GM12878 (cell line): ENCODE data around the gene RAB31. TPM values are rescaled to one million over a fixed set of nuclear protein-coding genes. Genes with fewer than 3 reads are reported as not detected.

ENCODE experiments used
- ATAC-seq: fragments of 200-7000 bp; cut with Tn5 transposase; 3 replicates; pipeline ENCODE4 v1.9.1; 2020; ENCODE audit warnings: mild to moderate bottlenecking, moderate library complexity
- BruUV-seq: library from RNA; stranded (reverse); fragments of 400-500 nt; replicated peaks from 2 replicates; lab custom pipeline; 2021; lab: Mats Ljungman, UMichigan
- CTCF ChIA-PET: fragments of 300-600 bp; sonication (Branson Sonifier 250); formaldehyde crosslinking; extraction: SDS; loops from one replicate; lab custom pipeline; 2021; ENCODE audit warnings: inconsistent platforms; lab: Yijun Ruan, JAX
- POLR2A ChIA-PET: fragments of 350-600 bp; formaldehyde crosslinking; extraction: SDS; loops from one replicate; lab custom pipeline; 2021; ENCODE audit warnings: inconsistent platforms; lab: Charles Lee
- RAD21 ChIA-PET: fragments of 300-600 bp; sonication (Branson Sonifier 250); formaldehyde crosslinking; loops from one replicate; lab custom pipeline; 2023; ENCODE audit warnings: antibody characterized with exemption; ENCODE audit not compliant: unreplicated experiment; lab: Charles Lee
- SMC1A ChIA-PET: fragments of 300-600 bp; sonication (Branson Sonifier 250); formaldehyde crosslinking; loops from one replicate; lab custom pipeline; 2023; ENCODE audit not compliant: unreplicated experiment, uncharacterized antibody; lab: Charles Lee
- DNase-seq: peaks from one replicate; pipeline ENCODE4 v3.0.0-alpha.2; 2011; ENCODE audit warnings: low read depth, low spot score
- FAIRE-seq: peaks from 3 replicates; lab custom pipeline; 2011; peaks lifted over from hg19 to GRCh38; lab: Jason Lieb, UNC
- H2AFZ ChIP-seq: 2 replicates; pipeline ENCODE4 v1.6.0; 2011; ENCODE audit warnings: low read depth, low read length, control low read depth; ENCODE audit not compliant: control insufficient read depth
- H3K27ac ChIP-seq: 2 replicates; pipeline ENCODE4 v1.5.1; 2011; ENCODE audit warnings: control low read depth; ENCODE audit not compliant: control insufficient read depth, insufficient read depth
- H3K27me3 ChIP-seq, 2 experiments: replicated peaks in 1 of 2; 2 replicates each; pipeline versions ENCODE4 v1.6.0 to v1.6.1; 2011; ENCODE audit warnings: low read length in 1 of 2; ENCODE audit not compliant: control insufficient read depth in 2 of 2, insufficient read depth in 2 of 2
- H3K36me3 ChIP-seq, 2 experiments: 2 replicates each; pipeline ENCODE4 v1.5.1; 2011; ENCODE audit warnings: low read length in 1 of 2; ENCODE audit not compliant: control insufficient read depth in 2 of 2, insufficient read depth in 2 of 2
- H3K4me1 ChIP-seq: 2 replicates; pipeline ENCODE4 v1.6.1; 2011; ENCODE audit warnings: mild to moderate bottlenecking, low read length, moderate library complexity, mixed read lengths; ENCODE audit not compliant: control insufficient read depth, insufficient read depth
- H3K4me2 ChIP-seq: 2 replicates; pipeline ENCODE4 v1.6.0; 2011; ENCODE audit warnings: control low read depth; ENCODE audit not compliant: control insufficient read depth, insufficient read depth
- H3K4me3 ChIP-seq: fragments of 200-600 bp; sonication (generic); 2 replicates; pipeline ENCODE4 v1.5.1; 2016
- H3K79me2 ChIP-seq: 2 replicates; pipeline ENCODE4 v1.6.0; 2011; ENCODE audit warnings: low read length; ENCODE audit not compliant: control insufficient read depth, insufficient read depth
- H3K9ac ChIP-seq: 2 replicates; pipeline ENCODE4 v1.8.0; 2011; ENCODE audit warnings: low read length, control low read depth, mixed read lengths; ENCODE audit not compliant: control insufficient read depth, insufficient read depth
- H3K9me3 ChIP-seq: replicated peaks from 3 replicates; pipeline ENCODE4 v1.5.1; 2011; ENCODE audit warnings: mild to moderate bottlenecking, low read length; ENCODE audit not compliant: control insufficient read depth, insufficient read depth
- H4K20me1 ChIP-seq: 2 replicates; pipeline ENCODE4 v1.6.0; 2011; ENCODE audit not compliant: control insufficient read depth, insufficient read depth
- ATF3 ChIP-seq: IDR thresholded peaks from 2 replicates; pipeline ENCODE4 v1.6.1; 2011; ENCODE audit warnings: low read depth, mild to moderate bottlenecking, low read length, moderate library complexity, borderline replicate concordance; ENCODE audit errors: extremely low read depth
- BHLHE40 ChIP-seq, 2 experiments: fragments of 450-650 bp in 1 of 2; IDR thresholded peaks; 2 replicates each; pipeline ENCODE4 v1.6.1; 2011 to 2017; ENCODE audit warnings: low read depth in 2 of 2, borderline replicate concordance in 1 of 2, improper control_type of control experiment in 1 of 2, low read length in 1 of 2, mild to moderate bottlenecking in 1 of 2
- CBFB ChIP-seq: IDR thresholded peaks from 2 replicates; pipeline ENCODE4 v1.6.1; 2016; ENCODE audit warnings: antibody characterized with exemption, low read depth
- CREB1 ChIP-seq: IDR thresholded peaks from 2 replicates; pipeline ENCODE4 v1.6.1; 2012; ENCODE audit warnings: low read depth, mild to moderate bottlenecking, inconsistent platforms
- IKZF2 ChIP-seq, 2 experiments: fragments of 450-650 bp; IDR thresholded peaks; 2 replicates each; pipeline ENCODE4 v1.6.1; 2017; ENCODE audit warnings: mild to moderate bottlenecking in 2 of 2, moderate library complexity in 2 of 2
- POLR2AphosphoS2 ChIP-seq: IDR thresholded peaks from 2 replicates; pipeline ENCODE4 v1.6.1; 2011; ENCODE audit warnings: low read depth, mild to moderate bottlenecking, low read length, improper control_type of control experiment, moderate library complexity
- RELA ChIP-seq: fragments of 450-650 bp; IDR thresholded peaks from 2 replicates; pipeline ENCODE4 v1.8.0; 2014; ENCODE audit warnings: borderline replicate concordance; ENCODE audit not compliant: partially characterized antibody
- TBL1XR1 ChIP-seq: IDR thresholded peaks from 2 replicates; pipeline ENCODE4 v1.6.1; 2012; ENCODE audit warnings: low read depth, low read length, improper control_type of control experiment
- ZBED1 ChIP-seq: IDR thresholded peaks from 2 replicates; pipeline ENCODE4 v1.6.1; 2016; ENCODE audit warnings: borderline replicate concordance
- ZBTB33 ChIP-seq: fragments of 450-650 bp; IDR thresholded peaks from 2 replicates; pipeline ENCODE4 v1.6.1; 2017; ENCODE audit warnings: mild to moderate bottlenecking
- ZNF217 ChIP-seq: fragments of 450-650 bp; IDR thresholded peaks from 2 replicates; pipeline ENCODE4 v1.6.1; 2017; ENCODE audit warnings: antibody characterized with exemption, mild to moderate bottlenecking
- WGBS: methylation state at CpG from one replicate; pipeline ENCODE4 v1.1.6; 2016; ENCODE audit warnings: low lambda C conversion rate; ENCODE audit not compliant: insufficient replicate concordance, insufficient coverage; ENCODE audit errors: missing lambda C conversion rate; 5-methylcytosine and 5-hydroxymethylcytosine counted together
- in situ Hi-C: fragments of 300-500 bp; cut with MboI; formaldehyde crosslinking; loops from 9 replicates; pipeline ENCODE4 v1.14.3; 2018; ENCODE audit warnings: mixed read lengths
- intact Hi-C: fragments of 100-400 bp; cut with micrococcal nuclease; formaldehyde crosslinking; loops from one replicate; pipeline ENCODE4 v1.14.2; 2022; ENCODE audit not compliant: unreplicated experiment
- polyA plus RNA-seq, 11 experiments: library from polyadenylated mRNA; depleted of rRNA in 4 of 11; unstranded in 6 of 11; stranded (reverse) in 5 of 11; fragments of >200 nt; fragmentation: Nextera tagmentation in 4 of 11; fragmentation: Illumina TruSeq in 1 of 11; extraction: Ambion mirVana in 4 of 11; extraction: Trizol in 1 of 11; gene quantifications; 1 replicate in 1 of 11; 2 replicates in 10 of 11; pipeline versions ENCODE4 v1.2.1 to v1.2.3, GENCODE V29; 2011 to 2016; ENCODE audit warnings: inconsistent platforms in 2 of 11, missing spikeins in 2 of 11, low read depth in 1 of 11
- total RNA-seq, 4 experiments: library from RNA; depleted of rRNA in 3 of 4; stranded (reverse); fragments of >200 nt in 3 of 4; fragmentation: Illumina TruSeq in 1 of 4; extraction: Trizol in 1 of 4; gene quantifications; 2 replicates each; pipeline versions ENCODE4 v1.2.1 to v1.2.3, GENCODE V29; 2013 to 2021
- TF ChIP-seq, protein P1 (sequence below): IDR thresholded peaks from 2 replicates; pipeline ENCODE4 v1.6.1; 2011; ENCODE audit warnings: low read depth, low read length, improper control_type of control experiment, borderline replicate concordance
- TF ChIP-seq, protein P2 (sequence below): fragments of 450-650 bp; IDR thresholded peaks from 2 replicates; pipeline ENCODE4 v1.6.1; 2016; ENCODE audit warnings: mild to moderate bottlenecking, moderate library complexity, borderline replicate concordance

The RAB31 gene
- total and polyA plus RNA-seq, 10 of the 15 experiments (the other 5 are each of a cell fraction or from before 2014, with no cell fraction given): 0.80 to 23.3 (median 12.2) TPM

- RAD21 ChIA-PET: no interaction called here
- intact Hi-C loops: no loop called here
- ATAC-seq (peak; percentile 18; the same call in 2 of the 3 replicates), DNase-seq (no peak), FAIRE-seq (no peak)
- no peaks in the 10 kb centered on the region for H3K36me3 ChIP-seq
- no TSS peak for BruUV-seq
- H3K9ac ChIP-seq: no peak overlapping the region
- H3K27ac ChIP-seq: no peak overlapping the region
- H3K4me3 ChIP-seq: no peak overlapping the region
- POLR2A ChIA-PET: interaction anchor here (0.5 kb wide), 1 partner anchor 1953 kb away, joined by 4 read pairs; no protein-coding TSS in a partner anchor
- no peak overlapping the region for H2AFZ ChIP-seq
- CTCF ChIA-PET: no interaction called here
- WGBS: 30% methylated on average over 3 of the region's 3 CpGs
- SMC1A ChIA-PET: interaction anchor here (0.5 kb wide), 1 partner anchor 8 kb away, joined by 3 read pairs; no protein-coding TSS in a partner anchor
- no peak overlapping the region for H3K4me2 ChIP-seq
- no peaks in the 10 kb centered on the region for H3K79me2 ChIP-seq
- H3K9me3 ChIP-seq: no peaks in the 10 kb centered on the region
- TF ChIP-seq TBL1XR1: no peak
- TF ChIP-seq ZBED1: no peak
- no peak for TF ChIP-seq CREB1
- TF ChIP-seq ATF3: no peak
- TF ChIP-seq ZNF217: no peak
- TF ChIP-seq BHLHE40 (IDR thresholded peaks at IDR 0.05; ENCODE audit: borderline replicate concordance in 1 of 2, low read depth in 2 of 2, low read length in 1 of 2): no peak
- TF ChIP-seq CBFB: no peak
- TF ChIP-seq, protein P1, sequence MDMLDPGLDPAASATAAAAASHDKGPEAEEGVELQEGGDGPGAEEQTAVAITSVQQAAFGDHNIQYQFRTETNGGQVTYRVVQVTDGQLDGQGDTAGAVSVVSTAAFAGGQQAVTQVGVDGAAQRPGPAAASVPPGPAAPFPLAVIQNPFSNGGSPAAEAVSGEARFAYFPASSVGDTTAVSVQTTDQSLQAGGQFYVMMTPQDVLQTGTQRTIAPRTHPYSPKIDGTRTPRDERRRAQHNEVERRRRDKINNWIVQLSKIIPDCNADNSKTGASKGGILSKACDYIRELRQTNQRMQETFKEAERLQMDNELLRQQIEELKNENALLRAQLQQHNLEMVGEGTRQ: no peak
- no peak for TF ChIP-seq POLR2AphosphoS2
- no peak for TF ChIP-seq IKZF2 (IDR thresholded peaks at IDR 0.05)
- TF ChIP-seq, protein P2, sequence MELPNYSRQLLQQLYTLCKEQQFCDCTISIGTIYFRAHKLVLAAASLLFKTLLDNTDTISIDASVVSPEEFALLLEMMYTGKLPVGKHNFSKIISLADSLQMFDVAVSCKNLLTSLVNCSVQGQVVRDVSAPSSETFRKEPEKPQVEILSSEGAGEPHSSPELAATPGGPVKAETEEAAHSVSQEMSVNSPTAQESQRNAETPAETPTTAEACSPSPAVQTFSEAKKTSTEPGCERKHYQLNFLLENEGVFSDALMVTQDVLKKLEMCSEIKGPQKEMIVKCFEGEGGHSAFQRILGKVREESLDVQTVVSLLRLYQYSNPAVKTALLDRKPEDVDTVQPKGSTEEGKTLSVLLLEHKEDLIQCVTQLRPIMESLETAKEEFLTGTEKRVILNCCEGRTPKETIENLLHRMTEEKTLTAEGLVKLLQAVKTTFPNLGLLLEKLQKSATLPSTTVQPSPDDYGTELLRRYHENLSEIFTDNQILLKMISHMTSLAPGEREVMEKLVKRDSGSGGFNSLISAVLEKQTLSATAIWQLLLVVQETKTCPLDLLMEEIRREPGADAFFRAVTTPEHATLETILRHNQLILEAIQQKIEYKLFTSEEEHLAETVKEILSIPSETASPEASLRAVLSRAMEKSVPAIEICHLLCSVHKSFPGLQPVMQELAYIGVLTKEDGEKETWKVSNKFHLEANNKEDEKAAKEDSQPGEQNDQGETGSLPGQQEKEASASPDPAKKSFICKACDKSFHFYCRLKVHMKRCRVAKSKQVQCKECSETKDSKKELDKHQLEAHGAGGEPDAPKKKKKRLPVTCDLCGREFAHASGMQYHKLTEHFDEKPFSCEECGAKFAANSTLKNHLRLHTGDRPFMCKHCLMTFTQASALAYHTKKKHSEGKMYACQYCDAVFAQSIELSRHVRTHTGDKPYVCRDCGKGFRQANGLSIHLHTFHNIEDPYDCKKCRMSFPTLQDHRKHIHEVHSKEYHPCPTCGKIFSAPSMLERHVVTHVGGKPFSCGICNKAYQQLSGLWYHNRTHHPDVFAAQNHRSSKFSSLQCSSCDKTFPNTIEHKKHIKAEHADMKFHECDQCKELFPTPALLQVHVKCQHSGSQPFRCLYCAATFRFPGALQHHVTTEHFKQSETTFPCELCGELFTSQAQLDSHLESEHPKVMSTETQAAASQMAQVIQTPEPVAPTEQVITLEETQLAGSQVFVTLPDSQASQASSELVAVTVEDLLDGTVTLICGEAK: no peak
- TF ChIP-seq ZBTB33: no peak
- no peak for TF ChIP-seq RELA
- TF ChIP-seq, all 136 proteins: peak for 0
- in situ Hi-C loops: loop anchor here (25.0 kb wide), 2 partner anchors 294 to 1294 kb away; partner anchors contain the start of genes PPP4R1 and RAB12
- Histone ChIP-seq H3K27me3 (no peaks in the 10 kb centered on the region; a peak in 1 of 4 replicates), H3K4me1 (no peaks in the 10 kb centered on the region), H4K20me1 (no peaks in the 10 kb centered on the region)
Measured at GRCh38 chr18:9906481-9906880, 198.4 kb downstream of the RAB31 start.
